HG03378 (cell line): ENCODE data around the gene NRP1.
"Not testable (repeated sequence)": the region's sequence is repeated elsewhere in the genome, so short reads cannot be mapped to it uniquely, and the experiment has no call there.

Source experiments
- ATAC-seq: cut with Tn5 transposase; IDR thresholded peaks from one replicate; pipeline ENCODE4 v1.9.1; 2021; ENCODE audit warnings: mild to moderate bottlenecking, moderate library complexity; ENCODE audit not compliant: unreplicated experiment

The NRP1 gene

DNA sequence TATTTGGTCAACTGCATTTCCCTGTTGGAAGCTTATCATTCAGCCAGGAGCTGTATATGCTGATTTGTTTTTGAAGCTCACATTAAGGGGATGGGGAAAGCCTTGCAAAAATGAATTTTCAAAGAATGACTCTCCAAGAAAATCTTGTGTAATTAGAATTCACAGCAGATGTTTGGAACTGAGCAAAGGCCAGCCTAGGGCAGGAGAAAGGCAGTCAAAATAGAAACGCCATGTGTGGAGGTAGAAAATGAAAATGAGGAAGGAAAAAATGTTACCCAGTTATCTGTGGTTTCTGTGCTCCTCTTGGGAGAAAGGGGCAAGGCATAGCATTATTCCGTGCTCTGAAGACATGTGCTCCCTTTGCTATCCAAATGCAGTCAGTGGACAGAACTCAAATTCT lies 93.5 kb downstream of the NRP1 start:
- ATAC-seq = no peak

DNA sequence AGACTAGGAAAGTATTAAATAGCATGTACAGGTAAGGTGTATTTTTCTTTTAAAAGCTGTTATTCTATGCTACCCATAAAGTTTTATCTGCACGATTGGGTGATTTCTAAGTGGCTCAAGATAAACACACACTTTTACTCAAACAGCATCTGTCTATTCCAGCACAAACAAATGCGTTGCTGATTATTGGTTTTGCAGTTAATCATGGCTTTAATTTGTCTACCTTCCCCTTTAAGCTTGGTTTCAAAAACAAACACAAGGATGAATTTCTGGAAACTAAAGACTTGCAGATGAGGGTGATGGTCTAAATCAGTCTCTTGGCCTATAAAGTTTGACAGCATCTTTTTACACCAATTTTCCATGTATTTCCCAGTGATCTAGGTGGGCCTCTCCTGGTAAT lies 94.2 kb downstream of the NRP1 start:
- no peak for ATAC-seq

DNA sequence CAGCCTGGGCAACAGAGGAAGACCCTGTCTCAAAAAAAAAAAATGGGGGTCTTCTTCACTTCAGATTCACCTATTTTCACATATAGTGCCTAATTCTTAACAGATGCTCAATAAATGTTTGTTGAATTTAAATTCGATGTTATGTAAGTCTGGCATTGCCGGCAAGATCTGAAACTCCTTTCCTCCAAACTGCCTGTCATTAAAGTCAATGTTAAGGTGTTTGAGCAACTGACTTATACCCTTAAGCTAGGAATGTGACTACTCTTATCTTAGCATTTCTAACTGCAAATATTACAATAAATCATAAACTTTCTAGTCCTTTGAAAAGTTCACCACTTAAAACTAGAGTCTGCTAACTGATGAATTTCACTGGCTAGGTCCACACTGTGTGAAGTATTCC lies 95.2 kb downstream of the NRP1 start:
- ATAC-seq = no peak

DNA sequence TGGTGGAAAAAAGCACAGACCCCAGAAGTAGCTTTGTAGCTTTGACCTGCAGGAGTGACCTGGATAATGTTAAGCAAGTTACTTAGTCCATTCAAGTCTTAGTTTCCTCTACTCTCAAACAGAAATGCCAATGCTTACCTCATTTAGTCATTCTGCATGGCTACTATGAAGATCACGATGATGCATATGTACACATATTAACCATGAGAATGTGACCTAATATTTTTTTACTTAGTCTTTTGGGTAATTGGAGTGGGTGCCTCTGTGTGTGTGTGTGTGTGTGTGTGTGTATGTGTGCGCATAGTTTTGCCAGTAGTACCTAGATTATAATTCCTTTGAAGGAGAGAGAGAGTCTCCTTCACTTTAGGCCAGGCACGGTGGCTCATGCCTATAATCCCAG lies 95.8 kb downstream of the NRP1 start:
- ATAC-seq = no peak

DNA sequence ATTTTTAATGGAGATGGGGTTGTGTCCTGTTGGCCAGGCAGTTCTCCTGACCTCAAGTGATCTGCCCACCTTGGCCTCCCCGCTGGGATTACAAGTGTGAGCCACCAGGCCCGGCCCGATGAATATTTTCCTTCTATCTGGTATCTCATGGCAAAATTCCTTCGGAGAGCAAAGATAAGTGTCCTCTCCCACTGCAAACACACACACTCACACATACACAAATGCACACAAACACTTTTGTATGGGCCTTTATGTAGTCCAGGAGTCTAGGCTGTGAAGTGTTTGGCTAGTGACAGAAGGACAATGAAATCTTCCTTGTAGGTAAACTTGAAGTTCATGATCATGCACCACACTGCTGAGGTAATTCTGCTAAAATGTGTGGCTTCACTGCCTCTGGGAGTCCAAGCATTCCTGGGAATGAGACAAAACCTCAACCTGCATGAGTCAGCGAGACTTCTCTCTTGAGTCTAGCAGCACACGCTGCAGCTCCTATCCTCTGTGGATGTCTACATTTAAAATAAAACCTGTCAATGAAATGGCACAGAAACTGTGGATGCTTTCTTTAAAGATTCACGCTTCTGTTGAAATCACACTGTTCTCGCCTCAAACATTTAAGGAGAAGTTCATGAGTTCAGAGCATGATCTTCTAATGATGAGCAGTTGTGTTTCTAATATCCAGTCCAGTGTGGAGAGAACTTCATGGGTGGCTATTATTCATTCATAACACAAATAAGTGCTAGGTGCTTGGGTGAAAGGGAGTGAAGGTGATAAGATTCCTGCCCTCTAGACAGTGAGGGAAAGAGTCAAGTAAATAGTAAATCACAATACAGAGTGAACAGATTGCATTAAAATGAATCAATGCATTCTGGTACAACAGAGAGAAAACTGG lies 96.5 kb downstream of the NRP1 start:
- ATAC-seq = no peak

DNA sequence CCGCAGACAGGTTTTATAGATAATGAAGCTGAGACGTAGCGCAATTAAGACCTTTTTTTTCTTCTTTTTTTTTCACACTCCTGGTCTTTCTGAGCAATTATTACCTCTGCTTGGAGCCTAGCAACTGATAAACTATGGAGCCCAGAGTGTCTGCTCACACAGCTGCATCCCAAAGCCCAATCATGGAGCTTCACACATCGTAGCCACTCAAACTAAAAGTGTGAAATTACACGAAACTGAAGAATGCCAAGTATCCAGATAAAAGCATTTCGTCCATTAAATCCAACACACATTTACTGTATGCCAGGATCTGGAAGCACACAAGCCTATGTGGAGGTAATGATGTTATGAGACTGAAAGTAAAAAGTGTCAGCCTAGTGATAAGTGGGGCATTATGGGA lies 97.6 kb downstream of the NRP1 start:
- no peak for ATAC-seq

DNA sequence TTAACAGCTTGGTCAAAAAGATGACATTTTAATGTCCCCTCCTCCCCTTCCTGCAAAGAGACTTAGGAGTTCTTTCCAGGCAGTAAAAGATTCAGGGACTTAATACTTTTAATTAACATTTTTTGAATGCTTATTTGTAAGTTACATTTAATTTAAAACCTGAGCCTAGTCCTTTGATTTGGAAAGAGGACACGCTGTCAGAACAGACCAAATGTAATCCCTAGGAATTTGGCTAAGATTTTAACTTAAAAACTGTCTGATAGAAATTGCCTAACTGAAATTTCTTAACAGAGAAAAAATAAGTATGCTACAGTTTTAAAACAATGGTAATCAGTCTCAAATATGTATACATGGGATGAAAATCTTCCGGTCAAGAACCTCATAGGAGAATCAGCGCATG lies 98.5 kb downstream of the NRP1 start:
- ATAC-seq = no peak

DNA sequence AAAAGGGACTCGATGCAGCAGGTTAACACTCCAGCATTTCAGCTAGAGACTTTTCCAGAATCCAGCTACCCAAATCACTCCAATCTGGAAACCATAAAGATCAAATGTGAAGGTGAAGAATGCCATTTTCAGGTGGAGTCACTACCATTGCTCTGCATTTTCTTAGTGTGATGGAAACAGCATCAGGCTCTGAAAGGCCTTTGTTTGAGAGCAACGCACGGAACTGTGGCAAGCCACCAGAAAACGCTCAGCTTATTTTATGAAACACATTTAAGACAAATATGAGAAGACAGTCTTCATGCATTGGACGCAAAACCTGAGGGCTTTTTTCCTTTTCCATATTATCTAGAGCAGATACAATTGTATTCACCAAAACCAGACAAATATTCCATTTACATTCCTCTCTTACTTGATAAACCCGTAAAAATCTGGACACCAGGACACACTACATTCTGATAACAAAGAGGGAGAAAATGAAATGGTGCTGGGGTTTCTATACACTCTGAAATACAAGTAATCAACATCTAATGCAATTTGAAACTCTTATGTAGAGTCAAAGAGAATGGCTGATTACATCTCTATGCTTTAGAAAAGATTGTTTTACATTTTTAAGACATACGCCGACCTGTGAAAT lies 99.1 kb downstream of the NRP1 start:
- no peak for ATAC-seq

DNA sequence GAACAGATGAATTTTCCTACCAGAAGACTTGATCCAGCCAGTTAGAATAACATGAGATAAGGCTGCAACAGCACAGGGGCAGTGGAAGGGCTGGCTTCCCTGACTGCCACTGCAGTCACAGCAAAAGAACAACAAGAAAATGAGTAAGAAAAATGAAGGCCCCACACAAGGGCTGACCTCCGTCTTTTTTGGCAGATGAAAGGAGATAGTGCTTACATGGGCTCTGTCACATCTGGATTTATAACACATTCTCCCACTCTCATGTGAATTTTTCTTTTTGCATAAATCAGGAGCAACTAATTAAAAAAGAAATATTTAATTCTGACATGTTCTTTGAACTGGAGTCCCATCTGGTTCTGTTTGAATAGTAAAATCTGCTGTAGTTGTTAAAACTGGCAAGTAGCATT lies 99.6 kb downstream of the NRP1 start:
- ATAC-seq = no peak

DNA sequence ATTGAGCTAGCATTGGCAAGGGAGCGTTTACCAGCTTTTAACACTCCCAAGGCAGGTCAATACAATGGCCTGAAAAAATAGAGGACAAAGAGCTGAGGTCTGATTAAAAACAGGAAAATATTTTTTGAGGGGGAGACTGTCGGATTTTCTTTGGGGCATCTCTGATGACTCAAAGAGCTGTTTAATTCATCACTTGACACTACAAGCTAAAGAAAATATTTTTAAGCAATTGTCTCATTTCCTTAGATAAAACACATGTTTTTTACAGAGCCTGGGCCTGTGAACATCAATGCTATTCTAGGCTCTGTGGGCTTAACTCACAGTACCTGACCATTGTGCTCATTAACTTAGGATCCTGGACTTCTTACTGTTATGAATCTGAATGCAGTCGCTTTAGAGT lies 100.8 kb downstream of the NRP1 start:
- ATAC-seq = no peak

DNA sequence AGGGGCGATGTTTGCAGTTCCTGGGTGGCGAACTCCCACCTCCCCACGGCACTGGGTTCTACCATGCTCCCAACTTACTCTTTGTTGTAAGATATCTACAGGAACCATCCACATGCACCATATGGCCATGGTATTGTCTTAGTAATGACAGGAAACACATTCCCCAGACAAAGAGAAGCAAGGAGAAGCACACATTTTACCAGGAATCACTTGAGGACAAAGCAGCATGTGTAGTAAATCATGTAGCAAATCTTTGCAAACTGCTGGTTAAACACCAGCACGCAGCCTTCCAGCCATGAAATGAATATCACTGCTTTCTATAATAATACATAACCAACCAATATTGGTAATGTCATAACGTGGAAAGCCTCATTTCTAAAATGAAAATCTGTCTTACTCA lies 101.2 kb downstream of the NRP1 start:
- no peak for ATAC-seq

DNA sequence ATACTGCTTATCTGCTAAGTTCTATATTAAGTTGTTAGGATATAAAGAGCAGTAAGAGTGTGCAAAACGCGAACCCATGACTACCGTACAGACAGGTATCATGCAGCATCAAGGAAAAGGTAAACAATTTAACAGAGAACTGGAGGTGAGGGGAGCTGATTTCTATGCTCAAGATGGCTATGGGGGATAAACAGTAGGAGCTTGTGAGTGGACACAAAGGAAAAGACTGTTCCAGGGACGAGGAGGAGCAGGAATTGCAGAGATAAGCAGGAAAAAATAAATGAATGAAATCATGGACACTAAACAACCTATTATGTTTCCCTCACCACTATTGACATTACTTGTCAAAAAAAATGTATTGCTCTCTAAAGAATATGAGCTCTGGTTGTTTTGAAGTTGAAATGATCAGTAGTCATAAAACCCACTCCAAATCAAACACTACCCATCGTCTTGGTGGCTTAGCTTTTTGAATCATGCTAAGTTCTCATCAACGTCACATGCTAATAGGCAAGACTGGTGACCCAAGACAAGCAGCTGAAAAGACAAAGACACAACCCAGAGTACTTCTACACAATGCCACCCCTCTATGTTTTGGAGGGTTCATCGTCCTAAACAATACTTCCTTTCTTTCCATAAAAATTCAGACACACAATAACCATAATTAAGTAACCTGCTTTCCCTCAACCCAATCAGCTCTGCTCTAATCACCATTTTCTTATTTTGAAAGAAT lies 102.7 kb downstream of the NRP1 start:
- ATAC-seq = no peak

DNA sequence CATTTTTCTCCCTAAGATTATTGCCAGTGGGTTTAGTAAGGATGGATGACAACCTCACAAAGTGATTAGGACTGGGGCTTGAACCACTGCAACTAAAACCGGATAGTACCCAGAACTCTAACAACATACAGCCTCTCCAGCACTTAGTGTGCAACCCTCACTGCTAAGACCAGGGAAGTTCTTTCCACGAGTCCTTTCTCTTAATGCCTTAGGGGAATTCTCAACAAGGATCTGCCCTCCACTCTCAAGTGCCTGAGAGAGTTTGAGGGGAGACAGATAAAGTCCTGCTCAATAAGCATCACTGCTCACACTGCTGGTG lies 104.6 kb downstream of the NRP1 start:
- no peak for ATAC-seq

DNA sequence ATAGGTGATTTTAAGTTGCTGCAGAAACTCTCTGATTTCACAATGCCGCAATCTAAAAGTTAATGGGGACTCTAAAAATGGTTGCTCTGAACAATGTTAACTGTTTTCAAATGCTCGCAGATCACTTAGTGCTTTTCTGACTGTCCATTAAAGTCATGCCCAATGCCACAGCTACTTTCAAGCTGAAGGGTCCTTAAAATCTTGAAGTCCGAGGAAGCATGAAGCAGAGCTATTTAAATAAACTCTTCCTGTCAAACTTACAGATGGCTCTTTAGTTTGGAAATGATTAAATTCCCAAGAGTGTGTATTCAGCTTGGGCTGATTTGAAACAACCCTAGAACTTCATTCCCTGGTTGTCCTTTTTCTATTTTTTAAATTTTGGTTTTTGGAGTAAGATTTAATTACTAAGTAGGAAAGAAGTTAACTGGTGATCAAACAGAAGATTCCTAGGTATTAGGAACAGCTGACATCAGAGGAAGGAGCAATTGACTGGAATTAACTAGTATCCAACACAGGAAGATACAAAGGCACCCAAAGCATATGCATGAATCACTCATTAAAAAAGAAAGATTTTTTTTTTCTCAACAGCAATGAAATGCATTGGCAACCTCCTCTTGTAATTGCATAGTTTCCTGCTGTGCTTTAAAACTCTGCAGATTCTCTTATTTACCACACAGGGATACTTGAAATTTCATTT lies 105.1 kb downstream of the NRP1 start:
- ATAC-seq = no peak

DNA sequence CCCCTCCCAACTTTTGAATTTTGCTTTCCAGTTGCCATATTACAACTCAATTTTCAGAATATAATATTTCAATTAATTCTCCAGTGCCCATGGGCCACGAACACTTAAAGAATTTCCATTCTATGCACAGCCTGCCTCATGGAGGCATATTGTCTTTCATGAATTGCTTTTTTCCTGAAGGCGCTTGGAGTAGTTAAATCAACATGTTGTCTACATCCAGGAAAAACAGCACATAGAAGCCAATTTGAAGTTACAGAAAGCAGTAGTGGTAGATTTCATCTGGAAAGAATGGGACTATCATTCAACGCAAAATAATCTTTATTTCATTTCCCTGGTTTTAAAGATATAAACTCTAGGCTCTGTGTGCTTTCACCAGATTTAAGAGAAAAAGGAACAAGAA lies 106.0 kb downstream of the NRP1 start:
- no peak for ATAC-seq

DNA sequence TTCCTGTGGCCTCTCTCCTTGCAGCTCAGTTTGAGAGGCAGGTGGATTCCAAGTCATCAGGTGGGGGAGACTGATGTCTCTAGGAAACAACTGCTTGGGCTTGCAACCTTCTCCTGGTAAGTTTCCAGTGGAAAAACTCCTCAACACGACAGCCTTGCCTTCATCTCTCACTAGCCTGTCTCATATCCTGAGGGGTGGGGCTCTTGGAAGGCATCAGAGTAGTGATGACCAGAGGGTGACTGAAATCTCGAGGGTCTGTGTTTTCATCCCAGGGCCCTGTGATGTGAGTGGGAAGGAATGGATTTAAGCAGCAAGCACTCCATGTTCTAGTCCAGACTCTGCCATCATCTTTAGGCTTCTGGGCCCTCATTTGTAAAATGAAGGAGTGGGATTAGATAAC lies 107.0 kb downstream of the NRP1 start:
- ATAC-seq = no peak

DNA sequence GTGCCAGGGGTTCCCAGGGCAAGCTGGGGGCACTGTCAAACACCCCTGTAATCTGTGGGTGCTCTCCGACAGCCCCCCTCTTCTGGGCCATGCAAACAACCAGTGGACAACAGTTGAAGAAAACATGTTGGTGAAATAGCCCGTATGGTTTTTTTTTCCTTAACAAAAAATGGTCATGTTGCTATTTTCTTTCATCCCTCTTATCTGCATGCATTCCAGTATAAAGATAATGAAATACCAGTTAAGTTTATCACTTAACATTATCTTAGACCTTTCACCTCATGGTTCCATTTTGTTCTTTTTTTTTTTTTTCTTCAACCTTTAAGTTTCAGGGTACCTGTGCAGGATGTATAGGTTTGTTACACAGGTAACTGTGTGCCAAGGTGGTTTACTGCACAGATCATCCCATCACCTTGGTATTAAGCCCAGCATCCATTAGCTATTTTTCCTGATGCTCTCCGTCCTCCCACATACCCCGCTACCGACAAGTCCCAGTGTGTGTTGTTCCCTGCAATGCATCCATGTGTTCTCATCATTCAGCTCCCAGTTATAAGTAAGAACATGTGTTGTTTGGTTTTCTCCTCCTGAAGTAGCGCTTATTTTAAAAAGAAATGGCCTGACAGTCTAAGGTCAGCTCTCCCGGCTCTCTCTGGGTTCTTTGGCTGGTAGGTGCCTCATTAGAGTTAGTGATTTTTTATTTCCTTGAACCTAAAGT lies 110.1 kb downstream of the NRP1 start:
- no peak for ATAC-seq

DNA sequence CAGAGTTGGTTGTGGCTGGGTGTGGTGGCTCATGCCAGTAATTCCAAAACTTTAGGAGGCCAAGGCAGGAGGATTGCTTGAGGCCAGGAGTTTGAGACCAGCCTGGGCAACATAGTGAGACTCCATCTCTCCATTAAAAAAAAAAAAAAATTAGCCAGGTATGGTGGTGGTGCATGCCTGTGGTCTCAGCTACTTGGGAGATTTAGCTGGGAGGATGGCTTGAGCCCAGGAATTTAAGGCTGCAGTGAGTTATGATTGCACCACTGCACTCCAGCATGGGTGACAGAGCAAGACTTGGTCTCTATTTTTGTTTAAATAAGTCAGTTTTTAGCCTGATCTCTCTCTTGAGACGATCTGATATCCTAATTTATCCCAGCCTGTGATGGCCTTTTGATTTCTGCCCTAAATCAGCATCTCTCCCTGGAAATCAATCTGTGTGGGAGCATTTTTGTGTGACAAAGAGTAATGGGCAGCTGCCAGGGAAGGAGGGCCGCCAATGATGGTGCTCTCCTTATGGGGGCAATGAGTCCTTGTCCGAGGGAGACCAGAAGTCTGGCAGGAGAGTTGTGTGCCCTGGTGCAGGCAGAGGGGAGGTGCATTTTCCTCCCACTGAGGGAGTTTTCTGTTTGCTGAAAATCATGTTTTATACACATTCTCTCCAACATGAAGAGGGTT lies 111.0 kb downstream of the NRP1 start:
- no peak for ATAC-seq

DNA sequence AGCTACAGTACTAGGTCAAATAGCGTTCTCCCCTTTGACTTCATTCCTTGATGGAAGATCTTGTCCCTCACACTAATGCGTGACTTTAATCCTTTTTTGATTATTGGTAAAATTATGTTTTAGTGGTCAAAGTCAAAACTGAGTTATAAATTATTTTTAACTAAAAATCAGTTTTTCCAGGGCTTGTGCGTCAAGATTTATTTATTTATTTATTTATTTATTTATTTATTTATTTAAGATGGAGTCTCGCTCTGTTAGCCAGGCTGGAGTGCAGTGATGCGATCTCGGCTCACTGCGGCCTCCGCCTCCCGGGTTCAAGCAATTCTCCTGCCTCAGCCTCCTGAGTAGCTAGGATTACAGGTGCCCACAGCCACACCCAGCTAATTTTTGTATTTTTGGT lies 112.2 kb downstream of the NRP1 start:
- ATAC-seq = not testable (repeated sequence)

DNA sequence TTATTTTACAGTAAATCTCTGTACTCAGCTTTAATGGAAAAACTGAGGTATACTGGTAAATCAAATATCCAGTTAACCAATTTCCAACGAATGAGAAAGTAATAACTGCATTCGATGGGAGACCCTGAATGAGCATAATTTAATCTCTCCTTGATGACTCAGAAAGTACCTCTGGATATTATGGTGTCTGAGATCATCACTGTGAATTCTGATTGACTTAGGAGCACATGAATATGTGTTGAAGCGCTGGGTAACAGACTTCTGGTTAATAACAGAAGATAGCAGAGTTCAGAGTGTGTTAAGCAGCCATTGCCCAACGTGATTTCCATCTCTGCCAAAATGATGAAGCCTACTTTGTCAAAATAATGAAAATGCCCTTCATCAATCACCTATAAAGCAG lies 116.6 kb downstream of the NRP1 start:
- no peak for ATAC-seq
